CD14-positive monocyte (primary cell): ENCODE measurements around the gene RCC2. TPM values are rescaled to one million over a fixed set of nuclear protein-coding genes. Genes with fewer than 3 reads are reported as not detected.
"Not testable (repeated sequence)": the region's sequence is repeated elsewhere in the genome, so short reads cannot be mapped to it uniquely, and the experiment has no call there.

Experiments used
- DNase-seq, 3 donors: peaks; one replicate each; pipeline ENCODE4 v3.0.0-alpha.2; 2011 to 2022
- H2AFZ ChIP-seq: 2 replicates; pipeline ENCODE4 v1.6.0; 2012; ENCODE audit warnings: mild to moderate bottlenecking, low read depth, low read length, inconsistent platforms; ENCODE audit not compliant: insufficient read depth, poor library complexity, severe bottlenecking
- H3K27ac ChIP-seq, 2 donors: 1 replicate in 1 of 2; 2 replicates in 1 of 2; pipeline ENCODE4 v1.5.1; 2012 to 2013; ENCODE audit warnings: low read length in 2 of 2, control low read depth in 1 of 2, inconsistent platforms in 1 of 2, low read depth in 1 of 2, mild to moderate bottlenecking in 1 of 2
- H3K27me3 ChIP-seq, 2 donors: one replicate each; pipeline versions ENCODE4 v1.6.0 to v1.6.1; 2011 to 2013; ENCODE audit warnings: low read length in 2 of 2; ENCODE audit not compliant: control insufficient read depth in 2 of 2, insufficient read depth in 2 of 2
- H3K36me3 ChIP-seq, 2 donors: replicated peaks in 1 of 2; 1 replicate in 1 of 2; 2 replicates in 1 of 2; pipeline versions ENCODE4 v1.5.1 to v1.6.1; 2012 to 2013; ENCODE audit warnings: low read length in 2 of 2, control low read depth in 1 of 2, inconsistent platforms in 1 of 2, mild to moderate bottlenecking in 1 of 2; ENCODE audit not compliant: insufficient read depth in 2 of 2, control insufficient read depth in 1 of 2
- H3K4me1 ChIP-seq, 2 donors: 1 replicate in 1 of 2; 2 replicates in 1 of 2; pipeline versions ENCODE4 v1.5.1 to v1.6.1; 2012 to 2013; ENCODE audit warnings: low read length in 2 of 2, control low read depth in 1 of 2, inconsistent platforms in 1 of 2, mild to moderate bottlenecking in 1 of 2, moderate library complexity in 1 of 2; ENCODE audit not compliant: insufficient read depth in 2 of 2, control insufficient read depth in 1 of 2
- H3K4me2 ChIP-seq: replicated peaks from 2 replicates; pipeline ENCODE3; 2012; ENCODE audit warnings: low read length, moderate library complexity, mild to moderate bottlenecking; ENCODE audit not compliant: poor library complexity, severe bottlenecking; ENCODE audit errors: extremely low read depth
- H3K4me3 ChIP-seq, 3 experiments: fragments of 200-600 bp in 1 of 3; sonication (generic) in 1 of 3; replicated peaks in 1 of 3; 1 replicate in 2 of 3; 2 replicates in 1 of 3; pipeline ENCODE4 v1.5.1; 2011 to 2013; ENCODE audit warnings: low read length in 3 of 3, mild to moderate bottlenecking in 3 of 3, control low read depth in 2 of 3, low read depth in 2 of 3, inconsistent platforms in 1 of 3, moderate library complexity in 1 of 3
- H3K79me2 ChIP-seq: 2 replicates; pipeline ENCODE4 v1.6.0; 2012; ENCODE audit warnings: mild to moderate bottlenecking, control low read depth, inconsistent platforms, low read length, moderate library complexity; ENCODE audit not compliant: insufficient read depth
- H3K9ac ChIP-seq: 2 replicates; pipeline ENCODE4 v1.6.0; 2017; ENCODE audit warnings: low read length, mild to moderate bottlenecking; ENCODE audit not compliant: insufficient read depth, poor library complexity, severe bottlenecking
- H3K9me3 ChIP-seq, 2 donors: replicated peaks in 1 of 2; 1 replicate in 1 of 2; 2 replicates in 1 of 2; pipeline versions ENCODE4 v1.5.1 to v1.6.1; 2012 to 2013; ENCODE audit warnings: low read length in 2 of 2, control low read depth in 1 of 2; ENCODE audit not compliant: control insufficient read depth in 1 of 2, insufficient read depth in 1 of 2
- H4K20me1 ChIP-seq: 2 replicates; pipeline ENCODE4 v1.6.0; 2012; ENCODE audit warnings: mild to moderate bottlenecking, low read length, control low read depth, moderate library complexity; ENCODE audit not compliant: insufficient read depth
- H3K27ac Mint-ChIP-seq, 7 donors: one replicate each; pipeline ENCODE4 v1.8.0; 2020; ENCODE audit warnings: mild to moderate bottlenecking in 7 of 7, mixed read lengths in 7 of 7, moderate library complexity in 6 of 7, inconsistent platforms in 2 of 7
- H3K27me3 Mint-ChIP-seq, 3 donors: one replicate each; pipeline ENCODE4 v1.8.0; 2021 to 2022; ENCODE audit warnings: low read depth in 3 of 3, mild to moderate bottlenecking in 3 of 3, mixed read lengths in 3 of 3, moderate library complexity in 3 of 3, inconsistent platforms in 1 of 3
- H3K36me3 Mint-ChIP-seq, 2 donors: one replicate each; pipeline ENCODE4 v1.8.0; 2020; ENCODE audit warnings: mixed read lengths in 2 of 2, inconsistent platforms in 1 of 2, mild to moderate bottlenecking in 1 of 2
- H3K4me1 Mint-ChIP-seq: one replicate; pipeline ENCODE4 v1.8.0; 2020; ENCODE audit warnings: mild to moderate bottlenecking, mixed read lengths
- H3K4me3 Mint-ChIP-seq, 2 donors: one replicate each; pipeline ENCODE4 v1.8.0; 2020; ENCODE audit warnings: mild to moderate bottlenecking in 2 of 2, mixed read lengths in 2 of 2, moderate library complexity in 1 of 2
- H3K9me3 Mint-ChIP-seq, 7 donors: one replicate each; pipeline ENCODE4 v1.8.0; 2020 to 2022; ENCODE audit warnings: mixed read lengths in 7 of 7, mild to moderate bottlenecking in 6 of 7, moderate library complexity in 6 of 7, inconsistent platforms in 2 of 7
- WGBS: methylation state at CpG from one replicate; pipeline ENCODE4 v1.1.5; 2013; ENCODE audit warnings: missing lambda C conversion rate; ENCODE audit not compliant: insufficient coverage; 5-methylcytosine and 5-hydroxymethylcytosine counted together
- intact Hi-C, 2 donors: fragments of 100-400 bp; cut with micrococcal nuclease; formaldehyde crosslinking; loops; one replicate each; pipeline versions ENCODE4 v1.15.0 to v1.15.1; 2023
- polyA plus RNA-seq, 3 donors: library from polyadenylated mRNA; depleted of rRNA in 1 of 3; unstranded in 2 of 3; stranded (reverse) in 1 of 3; fragments of 300-500 nt in 2 of 3; fragments of >200 nt in 1 of 3; fragmentation: Illumina TruSeq in 2 of 3; gene quantifications; 1 replicate in 2 of 3; 2 replicates in 1 of 3; pipeline ENCODE4 v1.2.3, GENCODE V29; 2012 to 2021
- TF ChIP-seq, protein P1 (sequence below): fragments of 200-600 bp; IDR thresholded peaks from one replicate; pipeline ENCODE4 v1.8.0; 2022; ENCODE audit warnings: antibody characterized with exemption, mild to moderate bottlenecking

RCC2 gene
- polyA plus RNA-seq, 3 donors = 22.3 to 66.3 (median 40.9) TPM

DNA sequence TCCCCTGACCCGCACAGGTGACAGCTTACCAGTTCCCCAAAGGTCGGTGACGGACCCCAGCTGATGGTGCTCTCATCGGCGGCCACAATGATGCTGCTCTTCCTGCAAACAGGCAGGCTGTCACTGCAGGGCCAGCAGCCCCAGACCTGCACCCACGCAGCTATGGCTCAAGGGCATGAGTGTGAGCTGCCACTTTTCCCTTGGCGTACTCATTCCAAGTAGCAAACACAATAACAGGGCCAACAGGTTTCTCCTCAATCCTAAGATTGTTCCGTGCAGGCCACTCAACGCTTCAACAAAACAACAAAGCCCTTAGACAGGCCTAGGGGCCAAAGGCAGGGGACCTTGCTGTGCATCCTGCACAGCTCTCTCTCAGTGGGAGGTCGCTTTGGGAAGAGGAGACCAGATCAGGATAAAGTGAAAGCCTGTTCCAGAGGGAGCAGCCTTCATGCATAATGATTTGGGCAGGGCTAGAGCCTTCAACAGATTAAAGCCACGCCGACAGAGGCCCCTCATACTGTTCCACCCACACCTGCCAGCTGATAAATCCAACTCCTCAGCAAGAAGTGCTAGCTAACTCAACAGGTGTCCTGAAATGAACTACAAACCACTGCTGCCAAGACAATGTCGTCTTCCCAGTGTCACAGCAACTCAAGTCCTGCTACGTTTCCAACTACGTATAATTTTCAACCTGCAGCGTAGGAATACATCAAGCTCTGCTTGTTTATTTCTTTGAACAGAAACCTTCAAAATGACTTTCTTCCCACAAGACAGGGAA lies 27.2 kb downstream of the RCC2 start:
- DNase-seq = no peak
- H3K36me3 Mint-ChIP-seq = peaks cover 98 to 100% of the 10 kb centered on the region in 2 donors
- H4K20me1 ChIP-seq = peaks cover 47% of the 10 kb centered on the region

DNA sequence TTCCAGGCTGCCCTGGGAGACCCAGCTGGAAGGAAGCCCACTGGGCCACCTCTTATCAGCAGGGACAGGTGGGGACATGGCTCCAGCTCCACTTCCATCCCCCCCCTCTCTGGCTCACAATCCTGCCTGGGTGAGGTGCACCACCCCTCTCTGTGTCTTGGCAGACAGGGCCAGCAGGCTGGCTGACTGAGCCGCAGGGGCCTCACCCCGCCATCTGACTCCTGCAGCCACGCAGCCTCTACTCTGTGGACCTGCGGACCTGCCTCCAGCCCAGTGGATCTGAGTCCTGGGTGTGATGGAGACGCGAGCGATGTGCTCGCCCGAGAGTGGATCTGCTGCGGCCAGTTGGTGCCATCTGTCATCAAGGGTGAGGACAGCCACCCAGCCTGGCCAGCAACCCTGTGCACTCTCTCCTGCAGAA lies 30.1 kb downstream of the RCC2 start:
- intact Hi-C loops = loop anchor here (10.0 kb wide), 3 partner anchors 165 to 295 kb away; partner anchors contain the start of genes PADI2 (in 1 of the 2) and PADI3 (in 1 of the 2)
- no peak overlapping the region for H3K9ac ChIP-seq
- Mint-ChIP-seq H3K9me3 (peaks cover 0 to 2% (median 0%) of the 10 kb centered on the region in 7 donors), H3K36me3 (peaks cover 77 to 82% of the 10 kb centered on the region in 2 donors), H3K27ac (peak overlapping the region in 2 of 7 donors; percentile 15 to 73), H3K4me3 (no peak overlapping the region), H3K27me3 (peaks cover 0 to under 1% (median 0%) of the 10 kb centered on the region in 3 donors), H3K4me1 (peaks cover 7% of the 10 kb centered on the region)
- no peak overlapping the region for H3K4me3 ChIP-seq
- H3K27ac ChIP-seq = no peak overlapping the region
- 100% methylated on average over 7 of the region's 10 CpGs for WGBS
- no peaks in the 10 kb centered on the region for H3K9me3 ChIP-seq
- no peaks in the 10 kb centered on the region for H3K27me3 ChIP-seq
- H3K4me2 ChIP-seq = no peak overlapping the region
- H4K20me1 ChIP-seq = peaks cover 58% of the 10 kb centered on the region
- no peak for DNase-seq
- no peak overlapping the region for H2AFZ ChIP-seq
- peaks cover 76 to 77% of the 10 kb centered on the region in 2 donors for H3K36me3 ChIP-seq
- peaks cover 5% of the 10 kb centered on the region for H3K79me2 ChIP-seq
- peaks cover 0 to 5% of the 10 kb centered on the region in 2 donors for H3K4me1 ChIP-seq
- TF ChIP-seq, protein P1, sequence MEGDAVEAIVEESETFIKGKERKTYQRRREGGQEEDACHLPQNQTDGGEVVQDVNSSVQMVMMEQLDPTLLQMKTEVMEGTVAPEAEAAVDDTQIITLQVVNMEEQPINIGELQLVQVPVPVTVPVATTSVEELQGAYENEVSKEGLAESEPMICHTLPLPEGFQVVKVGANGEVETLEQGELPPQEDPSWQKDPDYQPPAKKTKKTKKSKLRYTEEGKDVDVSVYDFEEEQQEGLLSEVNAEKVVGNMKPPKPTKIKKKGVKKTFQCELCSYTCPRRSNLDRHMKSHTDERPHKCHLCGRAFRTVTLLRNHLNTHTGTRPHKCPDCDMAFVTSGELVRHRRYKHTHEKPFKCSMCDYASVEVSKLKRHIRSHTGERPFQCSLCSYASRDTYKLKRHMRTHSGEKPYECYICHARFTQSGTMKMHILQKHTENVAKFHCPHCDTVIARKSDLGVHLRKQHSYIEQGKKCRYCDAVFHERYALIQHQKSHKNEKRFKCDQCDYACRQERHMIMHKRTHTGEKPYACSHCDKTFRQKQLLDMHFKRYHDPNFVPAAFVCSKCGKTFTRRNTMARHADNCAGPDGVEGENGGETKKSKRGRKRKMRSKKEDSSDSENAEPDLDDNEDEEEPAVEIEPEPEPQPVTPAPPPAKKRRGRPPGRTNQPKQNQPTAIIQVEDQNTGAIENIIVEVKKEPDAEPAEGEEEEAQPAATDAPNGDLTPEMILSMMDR = no peak

More for the DNA sequence above, 27.2 kb downstream of the RCC2 start:
- Mint-ChIP-seq H3K4me3 (no peak overlapping the region), H3K27me3 (peaks cover 0 to 1% (median 1%) of the 10 kb centered on the region in 3 donors), H3K27ac (peak overlapping the region in 2 of 7 donors; percentile 2 to 3), H3K9me3 (peaks cover 0 to 2% (median 0%) of the 10 kb centered on the region in 7 donors), H3K4me1 (no peaks in the 10 kb centered on the region)
- intact Hi-C loops = no loop called here
- no peak overlapping the region for H2AFZ ChIP-seq
- H3K9ac ChIP-seq = no peak overlapping the region
- no peak overlapping the region for H3K27ac ChIP-seq
- H3K4me1 ChIP-seq = no peaks in the 10 kb centered on the region
- H3K79me2 ChIP-seq = peaks cover 15% of the 10 kb centered on the region
- WGBS = 86% methylated on average over 11 of the region's 16 CpGs
- no peaks in the 10 kb centered on the region for H3K9me3 ChIP-seq
- TF ChIP-seq, protein P1 = no peak
- no peak overlapping the region for H3K4me3 ChIP-seq
- H3K36me3 ChIP-seq = peaks cover 95 to 99% of the 10 kb centered on the region in 2 donors
- H3K4me2 ChIP-seq = no peak overlapping the region
- no peaks in the 10 kb centered on the region for H3K27me3 ChIP-seq

DNA sequence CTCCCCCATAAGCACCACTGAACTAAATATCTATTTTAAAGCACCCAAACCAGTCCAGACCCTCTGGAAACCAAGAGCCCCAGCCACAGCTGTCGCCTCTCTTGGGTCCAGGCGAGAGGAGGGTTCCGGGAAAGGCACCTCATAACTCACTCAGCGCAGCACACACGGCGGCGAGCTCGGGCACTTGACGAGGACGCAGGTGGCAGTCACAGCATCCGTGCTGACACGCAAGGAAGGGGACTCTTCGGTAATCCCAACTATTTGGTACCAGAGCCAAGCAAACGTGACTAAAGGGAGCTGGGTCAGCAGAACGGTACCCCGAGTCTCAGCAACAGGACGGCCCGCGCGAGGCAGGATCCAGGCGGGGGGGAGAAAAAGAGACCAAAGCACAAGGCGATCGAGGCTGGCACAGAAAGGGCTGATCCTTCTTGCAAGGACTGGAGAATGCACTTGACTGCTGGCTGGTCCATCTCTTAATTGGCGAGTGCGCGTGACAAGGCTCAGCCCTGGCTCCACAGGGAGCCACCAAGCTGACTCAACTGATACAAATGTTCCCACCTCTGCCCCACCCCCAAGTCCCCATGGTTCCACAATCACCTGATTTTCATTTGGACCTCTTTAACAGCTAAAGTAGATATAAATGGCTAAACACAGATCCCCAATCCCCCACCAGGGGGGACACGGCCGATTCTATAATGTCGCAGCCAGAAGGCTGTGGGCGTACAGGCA lies 31.5 kb downstream of the RCC2 start:
- peaks cover 63 to 67% of the 10 kb centered on the region in 2 donors for H3K36me3 Mint-ChIP-seq
- H3K36me3 ChIP-seq = peaks cover 62 to 64% of the 10 kb centered on the region in 2 donors
- H2AFZ ChIP-seq, H3K4me3 ChIP-seq, DNase-seq, H3K4me3 Mint-ChIP-seq, H3K27me3 Mint-ChIP-seq, H3K79me2 ChIP-seq, H3K4me2 ChIP-seq, H3K9ac ChIP-seq, H3K4me1 ChIP-seq, H3K27ac ChIP-seq, H3K27me3 ChIP-seq, H3K4me1 Mint-ChIP-seq, H3K9me3 Mint-ChIP-seq, H3K9me3 ChIP-seq: not testable (repeated sequence)
- H3K27ac Mint-ChIP-seq = peak overlapping the region in 1 of 7 donors; percentile 73
- intact Hi-C loops = loop anchor here (10.0 kb wide), 3 partner anchors 163 to 293 kb away; partner anchors contain the start of genes PADI2 (in 1 of the 2) and PADI3 (in 1 of the 2)
- WGBS = 98% methylated on average over 28 of the region's 30 CpGs
- peaks cover 49% of the 10 kb centered on the region for H4K20me1 ChIP-seq
